IPS-18c (cell line): ENCODE results near the gene SLC24A3.

Experiments
- H3K4me3 ChIP-seq: 2 replicates; pipeline ENCODE4 v1.7.0; 2013; ENCODE audit warnings: low read depth, mild to moderate bottlenecking, low read length, moderate library complexity; ENCODE audit not compliant: insufficient read depth
- H3K9me3 ChIP-seq: one replicate; pipeline ENCODE4 v1.6.1; 2013; ENCODE audit warnings: mild to moderate bottlenecking, low read length, moderate library complexity; ENCODE audit not compliant: control insufficient read depth, insufficient read depth

Gene SLC24A3

GRCh38 chr20:19259141-19259591, 46.7 kb downstream of the SLC24A3 start:
- Histone ChIP-seq H3K4me3 (no peak overlapping the region), H3K9me3 (no peaks in the 10 kb centered on the region)

DNA sequence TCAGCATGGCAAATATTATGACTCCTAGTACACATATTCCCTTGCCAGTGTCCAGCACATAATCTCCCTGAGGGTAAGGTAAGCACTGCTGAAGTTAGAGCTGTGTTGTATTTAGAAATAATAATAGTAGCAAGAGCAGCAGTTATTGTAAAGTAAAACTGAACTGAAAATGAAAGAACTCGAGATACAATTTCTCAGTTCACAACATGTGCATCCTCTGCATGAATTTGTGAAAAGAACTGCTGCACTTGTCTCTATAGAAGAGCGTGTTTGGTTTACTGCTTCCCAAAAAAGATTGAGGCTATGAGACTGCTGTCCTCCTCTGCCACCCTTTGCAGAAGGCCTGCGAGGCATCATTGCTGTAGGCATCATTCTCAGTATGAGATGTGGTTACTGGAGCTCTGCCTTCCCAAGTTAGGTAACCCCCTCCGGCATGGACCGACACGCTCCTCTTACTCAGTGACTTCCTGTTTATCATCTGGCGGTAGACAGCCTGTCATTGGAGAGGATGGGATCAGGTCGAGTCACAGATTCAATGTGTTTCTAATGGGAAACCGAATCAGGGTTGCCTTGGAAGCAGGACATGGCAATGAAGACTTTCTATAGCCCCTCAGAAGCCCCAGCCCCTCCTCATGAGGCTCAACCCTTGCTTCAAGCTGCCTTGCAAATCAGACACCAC, 48.1 kb downstream of the SLC24A3 start:
- H3K4me3 ChIP-seq = no peak overlapping the region; the same call in 1 of the 2 replicates

GRCh38 chr20:19264191-19264590, 51.7 kb downstream of the SLC24A3 start:
- Histone ChIP-seq H3K9me3 (no peaks in the 10 kb centered on the region), H3K4me3 (no peak overlapping the region)

More for the DNA sequence above, 48.1 kb downstream of the SLC24A3 start:
- H3K9me3 ChIP-seq = no peaks in the 10 kb centered on the region

DNA sequence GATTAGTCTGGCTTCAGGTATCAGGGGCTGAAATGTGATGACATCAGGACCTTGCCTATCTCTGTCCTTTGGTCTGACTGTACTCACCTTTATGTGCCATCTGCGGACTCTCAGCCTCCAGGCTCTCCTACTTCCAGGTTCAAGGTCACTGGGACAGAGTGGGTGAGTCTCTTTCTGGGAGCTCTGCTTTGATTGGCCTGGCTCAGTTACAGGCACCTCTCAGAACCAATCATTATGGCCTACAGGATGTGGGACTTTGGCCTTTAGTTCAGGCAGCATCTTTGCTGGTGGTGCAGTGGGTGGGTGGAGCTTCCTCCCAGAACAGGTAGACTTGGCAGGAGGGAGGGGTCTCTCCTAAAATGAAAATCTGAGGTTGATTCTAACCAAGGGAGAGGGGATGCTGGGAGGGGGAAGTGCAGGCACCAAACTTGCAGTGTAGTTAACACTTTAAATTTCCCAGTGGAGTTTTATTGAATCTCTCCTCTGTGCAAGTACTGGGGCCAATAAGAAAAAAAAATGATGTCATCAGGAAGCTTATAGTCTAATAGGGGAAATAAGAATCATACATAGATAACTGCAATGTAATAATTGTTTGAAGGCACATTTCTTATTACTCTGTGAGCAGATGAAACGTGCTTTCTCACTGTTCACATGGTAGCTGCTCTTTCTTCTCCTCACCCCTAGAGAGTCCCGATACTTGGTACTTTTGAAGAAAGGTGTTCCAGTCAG, 53.4 kb downstream of the SLC24A3 start:
- H3K4me3 ChIP-seq = no peak overlapping the region

GRCh38 chr20:19268426-19268825, 56.0 kb downstream of the SLC24A3 start:
- no peaks in the 10 kb centered on the region for H3K9me3 ChIP-seq

More for the DNA sequence above, 53.4 kb downstream of the SLC24A3 start:
- H3K9me3 ChIP-seq = no peaks in the 10 kb centered on the region

DNA sequence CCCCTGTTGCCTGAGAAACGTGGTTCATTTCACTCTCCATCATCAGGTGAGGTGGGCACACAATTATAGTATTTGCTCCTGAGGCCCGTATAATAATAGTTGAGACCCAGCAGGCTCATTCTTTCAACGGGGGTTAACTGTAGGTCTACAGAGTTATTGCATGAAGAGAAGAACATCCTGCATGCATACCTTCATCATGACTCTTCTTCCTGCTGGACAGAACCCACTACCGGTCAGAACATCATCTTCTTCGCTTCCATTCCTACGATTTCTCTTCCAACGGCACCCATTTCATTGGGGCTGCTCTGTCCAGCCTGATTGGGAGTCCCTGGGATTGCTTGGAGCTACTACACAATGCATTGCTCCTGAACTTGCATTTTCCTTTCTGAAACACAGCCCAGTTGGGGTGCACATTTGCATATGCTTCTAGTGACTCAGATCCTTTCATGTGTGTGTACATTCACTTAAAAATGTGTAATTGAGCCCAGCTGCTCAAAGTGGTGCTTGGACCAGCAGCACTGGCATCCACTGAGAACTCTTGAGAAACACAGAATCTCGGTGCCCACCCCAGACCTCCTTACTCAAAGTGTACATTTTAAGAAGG, 57.4 kb downstream of the SLC24A3 start:
- H3K4me3 ChIP-seq = no peak overlapping the region
- no peaks in the 10 kb centered on the region for H3K9me3 ChIP-seq

More at GRCh38 chr20:19268426-19268825, 56.0 kb downstream of the SLC24A3 start:
- no peak overlapping the region for H3K4me3 ChIP-seq

DNA sequence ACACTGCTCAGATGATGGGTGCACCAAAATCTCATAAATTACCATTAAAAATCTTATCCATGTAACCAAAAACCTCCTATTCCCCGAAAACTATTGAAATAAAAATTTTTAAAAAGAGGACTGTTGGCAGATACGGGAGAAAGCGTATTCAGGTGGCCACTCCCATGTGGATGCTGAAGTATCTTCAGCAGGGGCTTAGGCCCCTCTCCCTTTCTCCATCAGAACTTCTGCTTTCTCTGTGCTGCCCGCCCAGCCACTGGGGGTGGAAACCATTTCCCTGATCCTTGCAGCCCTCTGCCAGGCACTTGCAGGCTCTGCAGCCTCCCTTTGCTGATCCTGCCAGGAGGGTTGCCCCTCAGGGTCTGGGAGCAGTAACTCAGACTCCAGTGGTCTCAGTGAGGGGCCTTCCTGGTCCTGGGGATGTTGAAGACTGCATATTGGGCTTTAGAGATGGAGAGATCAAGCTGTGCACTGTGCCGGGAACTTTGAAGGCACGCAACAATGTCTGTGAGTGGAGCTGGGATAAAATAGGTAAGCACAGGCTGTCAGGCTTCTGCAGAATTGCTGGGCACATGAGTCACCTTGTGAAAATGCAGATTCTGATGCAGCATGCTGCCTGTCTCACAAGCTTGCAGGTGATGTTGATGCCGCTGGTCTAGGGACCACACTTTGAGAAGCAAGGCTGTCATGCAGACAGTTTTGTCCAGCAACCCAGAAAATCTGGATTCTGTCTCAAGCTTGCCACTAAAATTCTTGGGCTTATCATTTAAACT, 59.6 kb downstream of the SLC24A3 start:
- H3K4me3 ChIP-seq = no peak overlapping the region
- H3K9me3 ChIP-seq = no peaks in the 10 kb centered on the region

GRCh38 chr20:19272976-19273654, 60.7 kb downstream of the SLC24A3 start:
- Histone ChIP-seq H3K9me3 (no peaks in the 10 kb centered on the region), H3K4me3 (no peak overlapping the region)

DNA sequence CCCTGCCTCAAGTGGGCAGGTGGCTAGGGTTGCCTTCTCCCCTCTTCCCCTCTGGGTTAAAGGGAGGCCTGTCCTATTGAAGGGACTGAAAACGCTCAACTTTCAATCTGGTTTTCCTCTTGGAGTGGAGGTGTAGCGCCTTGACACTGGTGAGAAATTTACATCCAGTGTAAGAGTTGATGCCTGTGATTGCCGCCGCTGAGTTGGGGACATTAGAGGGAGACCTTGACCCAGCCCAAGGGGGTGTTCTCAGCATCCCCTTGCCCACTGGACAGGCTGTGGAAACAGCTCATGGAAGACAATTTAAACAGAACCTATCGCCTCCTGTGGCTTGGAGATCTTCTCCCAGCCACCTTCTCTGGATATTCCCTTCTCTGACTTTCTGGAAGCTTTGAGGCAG, 61.6 kb downstream of the SLC24A3 start:
- Histone ChIP-seq H3K9me3 (no peaks in the 10 kb centered on the region), H3K4me3 (no peak overlapping the region)

DNA sequence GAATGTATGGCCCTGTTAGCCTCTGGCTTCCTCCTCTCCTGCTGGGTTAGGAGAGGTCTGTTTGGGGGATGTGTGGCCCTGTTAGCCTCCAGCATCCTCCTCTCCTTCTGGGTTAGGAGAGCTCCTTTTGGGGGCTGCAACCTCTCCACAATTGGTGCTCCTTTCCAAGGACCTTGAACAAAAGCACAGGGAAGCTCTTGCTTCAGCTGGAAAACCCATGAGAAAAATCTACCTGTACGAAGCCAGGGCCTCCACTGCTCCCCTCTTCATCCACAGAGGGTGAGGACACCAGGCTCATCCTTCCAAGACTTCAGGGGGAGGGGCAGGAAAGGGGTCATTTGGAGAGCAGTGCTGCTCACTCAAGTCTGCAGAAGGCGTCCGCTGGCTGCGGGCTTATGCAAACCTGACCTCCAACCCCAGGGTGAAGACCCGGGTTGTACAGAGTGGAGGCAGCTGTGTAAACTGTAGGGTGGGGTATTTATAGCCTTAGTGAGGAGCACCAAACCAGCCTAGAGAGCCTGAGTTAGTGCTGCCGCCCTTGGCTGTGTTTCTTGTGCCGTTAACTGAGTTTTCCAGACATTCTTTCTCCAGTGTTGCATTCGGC, 62.1 kb downstream of the SLC24A3 start:
- no peaks in the 10 kb centered on the region for H3K9me3 ChIP-seq
- no peak overlapping the region for H3K4me3 ChIP-seq

DNA sequence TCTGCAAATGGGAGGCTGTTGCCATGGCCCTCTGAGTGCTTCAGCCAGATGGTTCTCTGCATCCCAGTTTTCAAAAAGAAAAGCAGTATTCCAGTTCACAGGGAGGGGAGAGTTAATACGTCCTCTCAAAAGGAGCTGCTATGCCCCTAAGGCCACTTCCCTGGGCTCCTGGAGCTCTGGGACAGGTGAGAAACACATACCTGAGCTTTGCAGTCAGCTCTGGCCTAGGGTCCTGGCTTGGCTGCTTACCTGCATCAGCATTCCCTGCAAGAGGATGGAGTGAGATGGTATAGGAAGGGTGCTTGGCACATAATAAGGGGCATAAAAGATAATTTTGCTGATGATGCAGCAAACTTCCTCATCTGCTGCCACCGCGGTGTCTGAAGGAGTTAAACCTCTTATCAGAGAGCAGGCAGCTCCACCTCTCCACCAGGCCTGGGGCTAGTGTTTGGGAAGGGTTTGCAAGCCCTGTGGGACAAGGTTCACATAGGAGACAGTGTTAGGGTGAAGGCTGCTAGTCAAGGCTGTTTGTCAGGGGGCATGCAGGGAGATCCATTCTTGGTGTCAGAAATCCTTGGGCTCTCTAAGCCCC, 62.7 kb downstream of the SLC24A3 start:
- no peaks in the 10 kb centered on the region for H3K9me3 ChIP-seq
- H3K4me3 ChIP-seq = no peak overlapping the region

DNA sequence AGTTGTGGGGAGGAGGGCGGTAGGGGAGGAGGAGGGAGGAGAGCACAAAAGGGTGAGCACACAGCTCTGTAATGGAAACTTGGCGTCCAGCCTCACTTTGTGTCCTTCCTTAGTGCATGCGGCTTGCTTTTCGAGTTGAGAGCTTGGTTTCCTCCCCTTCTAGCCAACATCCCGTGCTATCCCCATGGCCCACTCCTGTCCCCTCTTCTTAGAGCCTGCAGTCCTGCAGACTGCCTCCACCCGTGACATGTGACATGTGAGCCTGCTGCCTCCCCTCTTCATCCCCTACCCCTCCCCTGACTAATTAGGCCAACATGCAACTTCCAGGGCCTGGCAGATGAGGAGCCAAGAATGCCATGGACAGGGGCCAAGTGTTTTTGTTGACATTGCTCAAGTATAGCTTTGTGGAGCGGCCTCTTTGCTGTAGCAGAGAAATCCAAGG, 63.2 kb downstream of the SLC24A3 start:
- Histone ChIP-seq H3K9me3 (no peaks in the 10 kb centered on the region), H3K4me3 (no peak overlapping the region)

DNA sequence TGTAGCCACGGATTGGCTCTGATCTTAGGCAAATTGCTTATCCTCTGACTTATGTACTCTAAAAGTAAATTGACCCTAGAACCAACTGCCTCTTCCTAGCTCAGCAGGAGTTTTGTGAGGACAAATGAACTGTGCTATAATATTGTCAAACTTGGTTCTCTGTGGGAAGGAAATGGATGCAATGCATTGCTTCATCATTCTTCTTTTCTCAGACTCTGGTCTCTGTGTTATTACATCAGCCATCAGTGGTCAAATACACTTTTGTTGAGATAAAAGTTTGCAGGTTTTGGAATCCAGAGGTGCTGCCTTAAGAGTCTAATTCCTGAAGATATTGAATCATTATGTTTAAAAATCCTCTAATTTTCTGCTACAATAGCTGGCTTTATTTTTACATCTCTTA, 64.9 kb downstream of the SLC24A3 start:
- no peaks in the 10 kb centered on the region for H3K9me3 ChIP-seq
- H3K4me3 ChIP-seq = no peak overlapping the region

GRCh38 chr20:19283490-19284025, 71.1 kb downstream of the SLC24A3 start:
- H3K9me3 ChIP-seq = no peaks in the 10 kb centered on the region
- H3K4me3 ChIP-seq = no peak overlapping the region

DNA sequence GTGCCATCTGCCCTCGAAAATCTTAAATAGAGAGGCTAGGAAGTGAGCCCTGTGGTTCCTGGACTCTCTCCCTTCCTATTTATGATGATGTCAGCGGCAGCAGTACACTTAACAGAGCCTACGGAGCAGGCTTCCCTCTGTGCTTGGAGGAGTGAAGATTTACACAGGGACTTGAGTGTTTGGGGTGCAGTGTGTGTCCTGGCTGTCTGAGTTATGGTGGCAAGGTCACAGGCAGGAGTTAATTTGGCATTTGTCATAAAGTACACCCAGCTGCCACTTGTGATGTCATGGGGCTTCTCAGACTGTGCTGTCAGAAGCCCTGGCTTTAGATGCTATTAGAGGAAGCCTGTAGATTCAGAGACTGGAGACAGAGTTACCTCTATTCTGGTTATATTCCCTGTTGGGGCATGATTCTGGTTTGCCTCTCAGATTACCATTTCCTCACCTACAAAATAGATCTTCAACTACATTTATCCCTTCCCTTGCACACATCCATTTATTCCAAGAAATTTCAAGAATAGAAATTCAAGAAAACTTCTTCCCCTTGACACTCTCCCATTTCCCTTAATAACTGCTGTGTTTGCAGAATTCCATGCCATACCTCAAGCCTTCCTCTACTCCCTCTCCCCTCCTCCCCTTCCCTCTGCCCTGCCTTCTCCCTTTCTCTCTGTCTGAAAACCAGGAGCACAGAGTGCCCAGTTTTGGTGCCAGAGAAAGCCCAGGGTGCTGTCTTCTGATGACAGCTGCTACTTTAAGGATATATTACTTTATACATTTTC, 72.1 kb downstream of the SLC24A3 start:
- H3K4me3 ChIP-seq = no peak overlapping the region
- no peaks in the 10 kb centered on the region for H3K9me3 ChIP-seq
